Cerebellar nuclear complex (tissue), 1 donor: Measurements from ENCODE around the gene ZNF862.

ENCODE experiments used
- DNase-seq, 2 experiments: peaks; one replicate each; lab custom pipeline; 2025; lab: John Stamatoyannopoulos, UW

The ZNF862 gene

DNA sequence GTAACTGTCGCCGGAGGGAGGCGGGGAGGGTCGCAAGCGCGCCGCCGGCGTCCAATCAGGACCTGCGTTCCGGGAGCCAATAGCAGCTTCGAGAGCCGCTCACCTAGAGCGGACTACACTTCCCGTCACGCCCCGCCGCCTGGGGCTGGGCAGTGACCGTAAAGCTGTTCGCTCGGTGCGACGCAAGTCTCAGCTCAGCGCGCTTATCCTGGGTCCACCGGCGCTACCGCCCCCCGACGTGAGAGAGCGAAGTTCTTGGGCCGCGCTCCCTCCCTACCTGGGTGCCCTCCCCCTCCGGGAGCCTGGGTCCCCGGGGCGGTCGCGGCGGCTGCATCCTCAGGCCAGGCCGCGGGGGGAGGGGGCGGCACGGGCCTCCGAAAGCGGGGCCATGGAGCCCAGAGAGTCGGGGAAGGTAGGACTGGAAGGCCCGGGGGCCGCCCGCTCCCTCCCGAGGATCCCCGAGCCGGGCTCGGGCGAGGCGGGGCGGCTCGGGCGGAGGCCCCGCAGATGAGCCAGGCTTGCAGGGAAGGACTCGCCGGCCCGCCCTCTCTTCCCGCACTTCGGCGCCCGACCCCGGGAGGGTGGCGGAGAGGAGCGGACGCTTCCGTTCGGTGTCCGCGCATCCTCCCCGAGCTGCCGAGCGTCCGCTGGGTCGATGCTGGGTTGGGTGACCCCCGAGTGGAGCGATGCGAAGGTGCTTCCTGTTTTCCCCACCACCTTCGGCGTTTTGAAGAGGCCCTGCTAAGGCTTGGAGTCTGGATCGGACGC is at the start of gene ZNF862:
Gene ZNF862 (plus strand): TSS at position 152 of the 768 bp plus-strand sequence. CDS start 237 bp downstream, at position 389.
- peak; percentile 85 to 97 for DNase-seq

DNA sequence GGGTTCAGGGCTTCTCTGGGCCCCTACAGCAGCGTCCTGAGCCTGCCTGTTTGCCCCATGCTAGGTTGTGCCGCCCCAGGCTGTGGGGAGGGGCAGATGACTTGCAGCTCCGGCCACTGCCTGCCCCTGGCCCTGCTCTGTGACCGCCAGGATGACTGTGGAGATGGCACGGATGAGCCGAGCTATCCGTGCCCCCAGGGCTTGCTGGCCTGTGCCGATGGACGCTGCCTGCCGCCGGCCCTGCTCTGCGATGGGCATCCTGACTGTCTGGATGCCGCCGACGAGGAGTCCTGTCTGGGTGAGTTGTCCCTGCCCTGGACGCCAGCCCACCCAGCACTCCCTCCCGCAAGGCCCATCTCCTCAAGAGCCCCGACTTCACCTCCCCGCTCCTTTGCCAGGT is 49.1 kb upstream of the ZNF862 start:
- no peak for DNase-seq

DNA sequence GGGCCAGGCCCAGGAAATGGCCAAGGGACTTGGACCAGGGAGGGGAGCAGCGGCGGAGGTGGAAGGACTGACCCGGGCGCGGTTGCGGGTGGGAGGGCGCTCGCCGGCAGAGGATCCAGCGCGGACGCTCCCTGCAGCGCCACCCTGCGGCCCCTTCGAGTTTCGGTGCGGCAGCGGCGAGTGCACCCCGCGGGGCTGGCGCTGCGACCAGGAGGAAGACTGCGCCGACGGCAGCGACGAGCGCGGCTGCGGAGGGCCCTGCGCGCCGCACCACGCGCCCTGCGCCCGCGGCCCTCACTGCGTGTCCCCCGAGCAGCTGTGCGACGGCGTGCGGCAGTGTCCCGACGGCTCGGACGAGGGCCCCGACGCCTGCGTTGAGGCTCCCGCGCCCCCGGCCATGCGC is 48.0 kb upstream of the ZNF862 start:
- no peak for DNase-seq

DNA sequence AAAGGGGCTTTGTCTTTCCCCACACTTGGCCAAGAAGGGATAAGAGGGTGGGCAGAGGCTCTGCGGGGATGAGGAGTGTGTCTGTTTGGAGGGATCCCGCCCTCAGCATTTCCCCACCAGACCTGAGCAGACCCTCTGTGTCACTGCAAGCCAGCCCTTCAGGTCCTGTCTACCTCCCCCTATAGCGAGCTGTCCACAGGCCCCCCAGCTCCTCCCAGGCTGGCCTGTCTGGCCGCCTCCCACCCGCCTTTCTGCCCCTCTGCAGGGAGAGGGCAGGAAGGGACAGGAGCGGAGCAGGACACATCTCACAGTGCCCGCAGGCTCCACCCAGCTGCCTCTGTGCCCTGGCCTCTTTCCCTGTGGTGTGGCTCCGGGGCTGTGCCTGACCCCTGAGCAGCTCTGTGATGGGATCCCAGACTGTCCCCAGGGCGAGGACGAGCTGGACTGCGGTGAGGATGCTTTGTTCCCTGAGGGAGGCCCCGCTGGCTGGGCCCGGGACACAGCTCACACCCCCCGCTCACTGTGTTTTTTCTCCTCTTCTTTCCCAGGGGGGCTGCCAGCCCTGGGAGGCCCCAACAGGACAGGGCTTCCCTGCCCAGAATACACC is 47.3 kb upstream of the ZNF862 start:
- DNase-seq, result no peak

DNA sequence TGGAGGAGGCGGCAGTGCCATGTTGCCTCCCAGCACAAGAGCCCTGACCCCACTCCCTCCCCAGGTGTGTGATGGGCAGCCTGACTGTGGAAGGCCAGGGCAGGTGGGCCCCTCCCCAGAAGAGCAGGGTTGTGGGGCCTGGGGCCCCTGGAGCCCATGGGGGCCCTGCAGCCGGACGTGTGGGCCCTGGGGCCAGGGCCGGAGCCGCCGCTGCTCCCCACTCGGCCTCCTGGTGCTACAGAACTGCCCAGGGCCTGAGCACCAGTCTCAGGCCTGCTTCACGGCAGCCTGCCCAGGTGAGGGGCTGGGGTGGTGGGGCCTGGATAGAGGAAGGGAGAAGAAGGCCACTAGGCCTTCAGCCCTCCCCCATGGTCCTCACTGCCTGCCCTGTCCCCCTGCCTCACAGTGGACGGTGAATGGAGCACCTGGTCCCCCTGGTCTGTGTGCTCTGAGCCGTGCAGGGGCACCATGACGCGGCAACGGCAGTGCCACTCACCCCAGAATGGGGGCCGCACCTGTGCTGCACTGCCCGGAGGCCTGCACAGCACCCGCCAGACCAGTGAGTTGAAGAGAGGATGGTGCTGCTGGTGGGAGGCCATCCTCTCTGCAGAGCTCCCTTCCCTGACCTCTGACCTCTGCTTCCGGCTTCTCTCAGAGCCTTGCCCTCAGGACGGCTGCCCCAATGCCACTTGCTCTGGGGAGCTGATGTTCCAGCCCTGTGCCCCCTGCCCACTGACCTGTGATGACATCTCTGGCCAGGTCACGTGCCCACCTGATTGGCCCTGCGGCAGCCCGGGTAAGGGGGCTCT is 46.6 kb upstream of the ZNF862 start:
- no peak for DNase-seq

DNA sequence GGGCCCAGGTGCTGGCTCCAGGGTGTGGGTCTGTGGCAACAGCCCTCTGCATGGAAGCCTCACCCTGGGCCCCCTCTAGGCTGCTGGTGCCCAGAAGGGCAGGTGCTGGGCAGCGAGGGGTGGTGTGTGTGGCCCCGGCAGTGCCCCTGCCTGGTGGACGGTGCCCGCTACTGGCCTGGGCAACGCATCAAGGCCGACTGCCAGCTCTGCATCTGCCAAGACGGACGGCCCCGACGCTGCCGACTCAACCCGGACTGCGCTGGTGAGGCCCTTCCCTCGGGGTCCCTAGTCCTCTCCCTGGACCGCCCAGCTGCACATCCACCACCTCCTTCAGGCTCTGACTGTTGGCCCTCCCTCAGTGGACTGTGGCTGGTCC is 46.0 kb upstream of the ZNF862 start:
- DNase-seq, result no peak

DNA sequence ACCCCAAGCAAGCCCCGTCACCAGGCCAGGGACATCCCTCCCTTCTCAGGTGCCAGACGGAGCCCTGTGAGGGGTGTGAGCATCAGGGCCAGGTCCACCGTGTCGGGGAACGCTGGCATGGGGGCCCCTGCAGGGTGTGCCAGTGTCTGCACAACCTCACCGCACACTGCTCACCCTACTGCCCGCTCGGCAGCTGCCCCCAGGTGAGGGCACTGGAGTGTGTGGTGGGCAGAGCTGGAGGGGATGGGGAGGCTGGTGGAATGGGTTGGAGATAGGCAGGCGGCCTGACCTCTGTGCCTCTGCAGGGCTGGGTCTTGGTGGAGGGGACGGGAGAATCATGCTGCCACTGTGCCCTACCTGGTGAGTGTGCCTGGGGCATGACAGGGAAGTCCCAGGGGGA is 44.9 kb upstream of the ZNF862 start:
- DNase-seq, result no peak

DNA sequence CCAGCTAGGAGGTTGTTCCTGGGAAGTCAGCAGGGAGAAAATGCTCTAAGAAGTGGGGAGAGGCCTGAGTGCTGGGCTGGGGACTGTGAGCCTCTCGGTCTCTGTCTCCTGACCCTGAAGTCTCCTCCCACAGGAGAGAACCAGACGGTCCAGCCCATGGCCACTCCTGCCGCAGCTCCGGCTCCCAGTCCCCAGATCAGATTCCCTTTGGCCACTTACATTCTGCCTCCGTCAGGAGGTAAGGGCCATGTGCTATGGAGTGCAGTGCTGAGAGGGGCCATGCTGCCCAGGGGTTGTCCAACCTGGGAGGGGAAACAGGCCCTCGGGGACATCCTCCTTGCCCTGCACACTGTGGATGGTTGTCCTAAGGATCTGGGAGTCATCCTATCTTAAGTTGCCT is 43.5 kb upstream of the ZNF862 start:
- DNase-seq, result no peak

DNA sequence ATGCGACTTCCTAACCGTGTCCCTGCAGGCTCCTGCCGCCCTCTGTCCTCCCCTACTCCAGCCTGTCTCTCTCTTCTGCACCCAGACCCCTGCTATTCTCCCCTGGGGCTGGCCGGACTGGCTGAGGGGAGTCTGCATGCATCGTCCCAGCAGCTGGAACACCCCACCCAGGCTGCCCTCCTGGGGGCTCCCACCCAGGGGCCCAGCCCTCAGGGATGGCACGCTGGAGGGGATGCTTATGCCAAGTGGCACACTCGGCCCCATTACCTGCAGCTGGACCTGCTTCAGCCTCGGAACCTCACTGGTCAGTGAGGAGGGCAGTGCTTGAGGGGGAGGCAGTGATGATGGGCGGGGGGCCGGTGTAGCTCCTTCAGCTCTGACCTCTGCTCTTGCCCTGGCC is 43.0 kb upstream of the ZNF862 start:
- no peak for DNase-seq

DNA sequence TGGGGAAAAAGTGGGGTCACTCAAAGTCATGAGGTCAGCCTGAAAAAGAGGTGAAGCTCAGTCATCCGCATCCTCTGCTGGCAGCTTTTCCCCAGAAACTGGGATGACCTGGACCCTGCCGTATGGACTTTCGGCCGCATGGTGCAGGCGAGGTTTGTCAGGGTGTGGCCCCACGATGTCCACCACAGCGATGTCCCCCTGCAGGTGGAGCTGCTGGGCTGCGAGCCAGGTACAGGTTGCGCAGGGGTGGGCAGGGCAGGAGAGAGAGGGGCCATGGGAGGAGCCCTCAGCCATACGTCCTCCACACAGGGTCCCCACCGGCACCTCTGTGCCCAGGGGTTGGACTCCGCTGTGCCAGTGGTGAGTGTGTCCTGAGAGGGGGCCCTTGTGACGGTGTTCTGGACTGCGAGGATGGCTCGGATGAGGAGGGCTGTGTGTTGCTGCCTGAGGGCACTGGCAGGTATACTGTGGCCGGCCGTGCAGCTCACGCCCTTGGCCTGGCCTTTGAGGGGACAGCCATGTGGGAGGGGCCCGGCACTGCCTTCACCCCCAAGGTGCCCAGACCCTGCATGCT is 41.8 kb upstream of the ZNF862 start:
- DNase-seq, result no peak

DNA sequence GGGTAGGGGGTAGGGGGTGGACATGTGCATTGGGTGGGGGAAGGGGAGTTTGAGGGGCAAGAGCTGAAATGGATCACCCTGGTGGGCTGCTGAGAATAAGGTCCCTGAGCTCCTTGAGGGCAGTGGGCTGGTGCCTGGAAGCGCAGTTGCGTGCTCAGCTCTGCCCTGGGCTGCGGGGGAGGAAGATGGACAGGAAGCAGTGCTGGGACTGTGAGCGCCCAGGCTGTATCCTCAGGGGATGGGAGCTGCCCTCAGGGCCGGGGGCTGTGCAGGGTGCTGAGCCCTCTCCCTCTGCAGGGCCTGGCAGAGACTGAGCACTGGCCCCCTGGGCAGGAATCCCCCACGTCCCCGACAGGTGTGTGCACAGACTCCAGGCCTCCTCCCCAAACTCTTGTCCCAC is 40.4 kb upstream of the ZNF862 start:
- DNase-seq, result no peak

DNA sequence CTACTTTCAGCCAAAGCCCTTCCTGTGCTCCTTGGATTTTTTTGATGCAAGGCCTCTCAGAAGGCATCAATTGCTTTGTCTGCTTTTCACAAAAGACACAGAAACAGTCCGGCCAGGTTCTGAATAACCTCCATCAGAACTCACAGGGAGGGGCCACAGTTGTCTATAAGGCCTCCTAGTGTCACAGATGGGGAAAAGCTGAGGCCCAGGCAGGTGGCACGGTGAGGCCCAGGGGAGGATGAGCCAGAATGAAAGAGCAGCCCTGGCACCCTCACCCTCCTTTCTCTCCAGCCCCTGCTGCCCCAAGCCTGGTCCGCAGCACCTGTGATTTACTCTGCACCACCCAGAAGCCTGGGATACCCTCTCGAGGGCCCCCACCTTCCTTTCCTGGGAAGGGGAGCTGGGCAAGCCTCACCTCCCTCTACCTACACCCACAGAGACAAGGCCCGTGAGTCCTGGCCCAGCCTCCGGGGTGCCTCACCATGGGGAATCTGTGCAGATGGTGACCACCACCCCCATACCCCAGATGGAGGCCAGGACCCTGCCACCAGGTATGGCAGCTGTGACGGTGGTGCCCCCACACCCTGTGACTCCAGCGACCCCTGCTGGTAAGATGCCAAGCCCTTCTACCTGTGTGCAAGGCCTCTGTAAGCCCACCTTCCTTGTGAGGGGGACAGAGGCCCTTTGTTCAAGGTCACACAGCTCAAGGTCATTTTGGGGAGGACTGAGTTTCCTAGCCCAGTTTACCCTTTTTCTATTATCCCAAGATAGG is 38.6 kb upstream of the ZNF862 start:
- DNase-seq, result no peak

DNA sequence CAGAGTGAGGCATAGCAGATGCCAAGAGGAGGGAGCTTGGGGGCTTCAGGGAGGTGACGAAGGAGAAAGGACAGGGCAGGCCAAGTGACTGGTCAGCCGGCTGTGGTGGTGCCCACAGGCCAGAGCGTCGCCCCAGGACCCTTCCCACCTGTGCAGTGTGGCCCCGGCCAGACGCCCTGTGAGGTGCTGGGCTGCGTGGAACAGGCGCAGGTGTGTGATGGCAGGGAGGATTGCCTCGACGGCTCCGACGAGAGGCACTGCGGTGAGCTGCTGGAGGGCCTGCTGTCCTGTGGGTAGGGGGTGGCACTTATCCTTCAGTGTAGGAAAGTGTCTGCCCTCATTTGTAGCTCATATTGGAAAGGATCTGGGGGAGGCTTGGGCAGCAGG is 38.0 kb upstream of the ZNF862 start:
- no peak for DNase-seq

DNA sequence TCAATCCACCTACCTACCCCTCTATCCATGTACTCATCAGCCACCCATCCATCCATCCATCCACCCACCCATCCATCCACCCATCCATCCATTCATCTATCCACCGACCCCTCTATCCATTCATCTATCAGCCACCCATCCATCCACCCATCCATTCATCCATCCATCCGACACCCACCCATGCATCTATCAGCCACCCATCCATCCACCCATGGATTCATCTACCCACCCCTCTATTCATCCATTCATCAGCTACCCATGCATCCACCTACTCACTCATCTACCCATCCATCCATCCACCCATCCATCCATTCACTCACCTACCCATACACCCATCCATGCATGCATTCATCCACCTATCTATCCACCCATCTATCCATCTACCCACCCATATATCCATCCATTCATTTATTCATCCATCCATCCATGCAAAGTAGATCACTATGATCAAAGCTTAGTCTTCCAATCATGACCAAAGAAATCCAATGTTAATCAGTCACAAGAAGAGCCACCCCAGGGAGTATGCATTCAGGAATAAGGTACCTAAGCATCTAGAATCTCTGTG is 37.1 kb upstream of the ZNF862 start:
- DNase-seq, result no peak

DNA sequence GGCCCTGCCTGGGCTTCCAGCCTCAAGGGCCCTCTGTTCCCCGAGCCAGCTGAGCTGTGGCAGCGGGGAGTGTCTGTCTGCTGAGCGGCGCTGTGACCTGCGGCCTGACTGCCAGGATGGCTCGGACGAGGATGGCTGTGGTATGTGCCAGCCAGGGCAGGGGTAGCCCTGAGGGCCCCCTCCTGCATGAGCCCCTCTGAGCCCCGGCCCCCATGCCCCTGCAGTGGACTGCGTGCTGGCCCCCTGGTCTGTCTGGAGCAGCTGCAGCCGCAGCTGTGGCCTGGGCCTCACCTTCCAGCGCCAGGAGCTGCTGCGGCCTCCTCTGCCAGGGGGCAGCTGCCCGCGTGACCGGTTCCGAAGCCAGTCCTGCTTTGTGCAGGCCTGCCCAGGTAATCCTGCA is 36.4 kb upstream of the ZNF862 start:
- no peak for DNase-seq

DNA sequence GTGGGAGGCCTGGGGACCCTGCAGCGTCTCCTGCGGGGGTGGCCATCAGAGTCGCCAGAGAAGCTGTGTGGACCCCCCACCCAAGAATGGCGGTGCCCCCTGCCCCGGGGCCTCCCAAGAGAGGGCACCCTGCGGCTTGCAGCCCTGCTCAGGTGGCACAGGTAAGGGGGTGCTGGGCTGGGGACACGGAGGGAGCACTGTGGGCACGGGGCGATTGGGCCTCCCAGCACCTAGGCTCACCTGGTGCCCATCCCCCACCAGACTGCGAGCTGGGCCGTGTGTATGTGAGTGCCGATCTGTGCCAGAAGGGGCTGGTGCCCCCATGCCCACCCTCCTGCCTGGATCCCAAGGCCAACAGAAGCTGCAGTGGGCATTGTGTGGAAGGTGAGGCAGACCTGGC is 35.2 kb upstream of the ZNF862 start:
- DNase-seq, result no peak

DNA sequence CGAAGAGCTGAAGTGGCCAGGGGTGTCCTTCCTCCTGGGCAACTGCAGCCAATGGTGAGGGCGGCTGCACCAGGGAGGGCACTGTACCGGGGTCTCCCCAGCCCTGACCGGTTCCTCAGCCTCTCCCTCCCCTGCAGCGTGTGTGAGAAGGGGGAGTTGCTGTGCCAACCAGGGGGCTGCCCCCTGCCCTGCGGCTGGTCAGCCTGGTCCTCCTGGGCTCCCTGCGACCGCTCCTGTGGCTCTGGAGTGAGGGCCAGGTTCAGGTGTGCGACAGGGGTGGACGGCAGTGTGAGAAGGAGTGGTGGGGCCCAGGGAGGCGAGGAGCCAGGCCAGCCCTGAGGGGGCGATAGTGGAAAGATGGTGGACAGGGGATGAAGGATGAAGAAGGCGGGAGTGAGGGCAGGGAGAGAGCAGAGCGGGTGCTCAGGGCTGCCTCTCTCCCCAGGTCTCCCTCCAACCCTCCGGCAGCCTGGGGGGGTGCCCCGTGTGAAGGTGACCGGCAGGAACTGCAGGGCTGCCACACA is 34.6 kb upstream of the ZNF862 start:
- no peak for DNase-seq

DNA sequence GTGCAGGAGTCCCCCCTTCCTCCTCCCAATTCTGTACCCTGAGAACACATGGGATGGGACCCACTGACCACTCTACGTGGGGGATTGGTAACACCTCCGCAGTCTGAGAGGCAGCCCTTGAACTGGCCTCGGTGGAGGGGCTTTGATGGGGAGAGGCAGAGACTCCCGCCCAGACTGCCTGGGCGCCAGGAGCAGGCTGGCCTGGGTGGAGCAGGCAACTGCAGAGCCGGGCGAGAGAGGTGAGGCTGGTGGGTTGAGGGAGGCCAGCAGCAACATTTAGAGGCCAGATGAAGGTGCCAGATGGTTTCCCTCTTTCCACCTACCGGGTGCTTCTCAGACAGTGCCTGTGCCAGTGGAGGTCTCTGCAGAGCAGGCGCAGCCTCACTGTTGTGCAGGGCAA is 34.1 kb upstream of the ZNF862 start:
- DNase-seq, result no peak

DNA sequence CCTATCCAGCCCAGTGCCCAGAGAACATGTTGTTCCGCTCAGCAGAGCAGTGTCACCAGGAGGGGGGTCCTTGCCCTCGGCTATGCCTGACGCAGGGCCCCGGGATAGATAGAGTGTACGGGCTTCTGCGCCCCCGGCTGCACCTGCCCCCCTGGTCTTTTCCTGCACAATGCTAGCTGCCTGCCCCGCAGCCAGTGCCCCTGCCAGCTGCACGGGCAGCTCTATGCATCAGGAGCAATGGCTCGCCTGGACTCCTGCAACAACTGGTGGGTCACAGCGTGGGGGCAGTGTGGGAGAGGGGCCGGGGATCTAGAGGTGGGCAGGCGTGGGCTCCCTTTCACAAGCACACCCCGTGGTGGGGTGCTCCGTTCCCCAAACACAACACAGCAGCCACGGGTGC is 31.4 kb upstream of the ZNF862 start:
- DNase-seq, result no peak

DNA sequence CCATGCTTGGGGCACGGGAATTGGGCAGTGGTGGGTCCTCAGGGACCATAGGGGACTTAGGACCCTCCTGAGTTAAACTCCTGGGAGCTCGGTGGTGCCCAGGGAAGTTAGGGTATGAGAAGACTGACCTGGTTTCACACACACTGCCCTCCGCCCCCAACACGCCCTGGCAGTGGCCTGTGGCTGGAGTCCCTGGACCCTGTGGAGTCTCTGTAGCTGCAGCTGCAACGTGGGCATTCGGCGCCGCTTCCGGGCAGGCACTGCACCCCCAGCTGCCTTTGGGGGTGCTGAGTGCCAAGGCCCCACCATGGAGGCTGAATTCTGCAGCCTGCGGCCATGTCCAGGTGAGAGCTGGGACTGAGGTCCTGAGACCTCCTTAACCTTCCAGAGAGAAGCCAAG is 29.9 kb upstream of the ZNF862 start:
- DNase-seq, result no peak

DNA sequence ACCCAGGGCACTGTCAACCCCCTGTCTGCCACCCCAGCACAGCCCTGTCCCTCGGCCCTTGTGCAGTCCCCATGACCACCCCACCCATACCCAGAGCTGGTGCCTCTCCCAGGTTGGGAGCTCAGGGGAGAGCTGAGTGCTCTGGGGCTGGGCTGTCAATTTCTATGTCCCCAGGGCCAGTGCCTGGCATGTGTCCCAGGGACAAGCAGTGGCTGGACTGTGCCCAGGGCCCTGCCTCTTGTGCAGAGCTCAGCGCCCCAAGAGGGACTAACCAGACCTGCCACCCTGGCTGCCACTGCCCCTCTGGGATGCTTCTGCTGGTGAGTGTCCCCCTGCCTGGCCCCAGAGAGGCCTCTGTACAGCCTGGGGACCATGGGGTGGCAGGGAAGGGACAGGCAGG is 29.0 kb upstream of the ZNF862 start:
- no peak for DNase-seq
